Measurements from ENCODE around the gene SMG1.

DNA sequence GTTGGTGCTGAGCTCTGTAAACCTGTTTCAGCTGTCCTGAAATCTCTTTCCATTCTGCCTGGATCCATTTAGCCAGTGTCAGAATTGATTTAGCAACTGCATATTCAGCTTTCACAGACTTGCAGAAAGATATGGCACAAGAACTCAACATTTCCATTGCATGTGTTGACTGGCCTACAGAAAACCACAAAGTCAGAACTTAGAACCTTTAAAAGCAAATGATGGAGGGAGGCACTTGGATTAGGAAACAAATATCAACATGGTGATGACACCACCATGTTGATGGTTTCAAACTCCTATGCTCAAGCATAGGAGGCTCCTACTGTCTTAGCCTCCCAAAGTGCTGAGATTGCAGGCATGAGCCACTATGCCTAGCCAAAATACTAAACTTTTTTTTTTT lies 72.5 kb downstream of the SMG1 start:
- TF ChIP-seq, protein P1, sequence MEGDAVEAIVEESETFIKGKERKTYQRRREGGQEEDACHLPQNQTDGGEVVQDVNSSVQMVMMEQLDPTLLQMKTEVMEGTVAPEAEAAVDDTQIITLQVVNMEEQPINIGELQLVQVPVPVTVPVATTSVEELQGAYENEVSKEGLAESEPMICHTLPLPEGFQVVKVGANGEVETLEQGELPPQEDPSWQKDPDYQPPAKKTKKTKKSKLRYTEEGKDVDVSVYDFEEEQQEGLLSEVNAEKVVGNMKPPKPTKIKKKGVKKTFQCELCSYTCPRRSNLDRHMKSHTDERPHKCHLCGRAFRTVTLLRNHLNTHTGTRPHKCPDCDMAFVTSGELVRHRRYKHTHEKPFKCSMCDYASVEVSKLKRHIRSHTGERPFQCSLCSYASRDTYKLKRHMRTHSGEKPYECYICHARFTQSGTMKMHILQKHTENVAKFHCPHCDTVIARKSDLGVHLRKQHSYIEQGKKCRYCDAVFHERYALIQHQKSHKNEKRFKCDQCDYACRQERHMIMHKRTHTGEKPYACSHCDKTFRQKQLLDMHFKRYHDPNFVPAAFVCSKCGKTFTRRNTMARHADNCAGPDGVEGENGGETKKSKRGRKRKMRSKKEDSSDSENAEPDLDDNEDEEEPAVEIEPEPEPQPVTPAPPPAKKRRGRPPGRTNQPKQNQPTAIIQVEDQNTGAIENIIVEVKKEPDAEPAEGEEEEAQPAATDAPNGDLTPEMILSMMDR (IDR thresholded peaks at IDR 0.05; ENCODE audit: poor library complexity): no peak
- no peak for TF ChIP-seq EZH2 (IDR thresholded peaks at IDR 0.05; ENCODE audit: borderline replicate concordance)

Measured in hepatocyte (in vitro differentiated cells).